ENCODE data around the gene SLIT1. TPM values are rescaled to one million over a fixed set of nuclear protein-coding genes. Genes with fewer than 3 reads are reported as not detected.

SLIT1 gene
- total RNA-seq, 1 donor from 2014 or later: 0.49 TPM

GRCh38 chr10:97222326-97222961 is 36.7 kb upstream of the SLIT1 start:
- Histone ChIP-seq H3K27ac (no peak overlapping the region), H3K36me3 (peaks cover 0 to 9% of the 10 kb centered on the region in 2 donors), H3K4me3 (no peak overlapping the region), H3K27me3 (no peaks in the 10 kb centered on the region), H3K9me3 (no peaks in the 10 kb centered on the region), H3K4me1 (no peaks in the 10 kb centered on the region)
- intact Hi-C loops (cut with DNase I): no loop called here
- no peak for DNase-seq (ENCODE audit: extremely low spot score in 2 of 2)
- no peak for TF ChIP-seq POLR2AphosphoS5 (IDR thresholded peaks at IDR 0.05; ENCODE audit: insufficient read depth in 1 of 2, low read depth in 1 of 2)
- no peak for TF ChIP-seq CTCF (IDR thresholded peaks at IDR 0.05)
- TF ChIP-seq POLR2A (IDR thresholded peaks at IDR 0.05): no peak

DNA sequence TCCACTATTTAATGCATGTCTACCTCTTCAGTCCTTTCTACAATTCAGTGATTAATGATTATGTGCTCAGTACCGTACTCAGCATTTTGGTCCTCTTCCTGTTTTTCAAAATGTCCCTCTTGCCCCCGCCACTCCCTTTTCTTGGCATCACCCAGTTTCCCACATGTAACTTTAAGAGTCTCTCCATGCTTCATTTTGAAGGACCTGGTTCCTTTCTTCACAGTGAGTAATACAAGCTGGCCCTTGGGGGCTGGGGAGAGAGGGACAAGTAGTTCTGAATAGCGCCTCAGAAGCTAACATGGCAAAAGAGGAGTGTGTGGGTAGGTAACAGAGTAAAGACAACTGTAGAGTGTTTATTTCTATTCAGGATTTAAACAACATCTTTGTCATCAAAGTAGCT is 34.6 kb upstream of the SLIT1 start:
- Histone ChIP-seq H3K9me3 (no peaks in the 10 kb centered on the region), H3K27me3 (no peaks in the 10 kb centered on the region), H3K36me3 (peaks cover 0 to 7% of the 10 kb centered on the region in 2 donors), H3K4me3 (no peak overlapping the region), H3K4me1 (no peaks in the 10 kb centered on the region), H3K27ac (no peak overlapping the region)
- TF ChIP-seq POLR2AphosphoS5 (IDR thresholded peaks at IDR 0.05; ENCODE audit: insufficient read depth in 1 of 2, low read depth in 1 of 2) (no peak), POLR2A (IDR thresholded peaks at IDR 0.05) (no peak), CTCF (IDR thresholded peaks at IDR 0.05) (no peak)
- no peak for DNase-seq (ENCODE audit: extremely low spot score in 2 of 2)
- intact Hi-C loops (cut with DNase I): no loop called here

DNA sequence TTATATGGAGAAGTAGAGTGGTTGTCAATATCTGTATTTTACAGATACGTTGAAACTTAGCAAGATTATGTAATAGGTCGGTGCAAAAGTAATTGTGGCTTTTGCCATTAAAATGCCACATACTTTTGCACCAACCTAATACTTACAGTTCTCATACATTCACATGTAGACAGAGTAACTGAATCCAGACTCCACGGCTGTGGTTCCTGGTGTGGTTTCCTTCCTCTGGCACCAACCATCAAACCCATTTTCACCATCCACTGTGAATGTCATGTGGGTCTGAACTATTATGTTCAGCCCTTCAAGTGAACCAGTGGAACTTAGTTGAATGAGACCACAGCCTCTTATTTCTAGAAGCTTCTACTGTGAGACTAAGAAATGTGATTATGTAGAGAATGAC is 31.5 kb upstream of the SLIT1 start:
- no peaks in the 10 kb centered on the region for H3K36me3 ChIP-seq
- no peaks in the 10 kb centered on the region for H3K4me1 ChIP-seq
- intact Hi-C loops (cut with DNase I): no loop called here
- H3K4me3 ChIP-seq: no peak overlapping the region
- no peaks in the 10 kb centered on the region for H3K27me3 ChIP-seq
- TF ChIP-seq CTCF (IDR thresholded peaks at IDR 0.05) (no peak), POLR2A (IDR thresholded peaks at IDR 0.05) (no peak), POLR2AphosphoS5 (IDR thresholded peaks at IDR 0.05; ENCODE audit: insufficient read depth in 1 of 2, low read depth in 1 of 2) (no peak)
- H3K9me3 ChIP-seq: no peaks in the 10 kb centered on the region
- no peak overlapping the region for H3K27ac ChIP-seq
- DNase-seq (ENCODE audit: extremely low spot score in 2 of 2): no peak

DNA sequence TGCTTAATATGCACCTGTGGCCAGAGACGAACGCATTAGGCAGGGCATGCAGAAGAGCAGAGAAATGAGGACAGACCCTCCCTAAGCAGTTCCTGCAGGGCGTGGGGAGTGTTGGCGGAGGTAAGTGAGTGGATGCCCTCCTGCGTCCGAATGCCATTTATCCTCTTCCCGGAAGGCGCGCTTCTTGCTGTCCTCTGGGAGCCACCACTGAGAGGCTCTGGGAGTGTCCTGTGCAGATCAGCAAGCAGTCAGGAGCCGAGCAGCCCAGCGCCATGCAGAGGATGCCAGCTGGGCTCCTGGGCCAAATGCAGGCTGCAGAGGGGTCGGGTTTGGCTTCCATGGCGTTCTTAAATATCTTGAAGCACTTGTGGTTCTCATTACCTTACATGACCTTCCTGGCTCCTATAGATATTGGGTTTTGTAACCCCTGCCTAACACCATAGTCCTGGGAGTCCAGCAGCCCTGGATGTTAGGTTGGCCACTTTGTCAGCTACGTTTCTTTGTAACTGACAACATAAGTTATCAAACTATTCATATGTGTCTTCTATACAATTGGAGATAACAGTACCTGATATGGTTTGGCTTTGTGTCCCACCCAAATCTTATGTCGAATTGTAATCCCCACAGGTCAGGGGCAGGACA is 30.0 kb upstream of the SLIT1 start:
- intact Hi-C loops (cut with DNase I): no loop called here
- TF ChIP-seq POLR2AphosphoS5 (IDR thresholded peaks at IDR 0.05; ENCODE audit: insufficient read depth in 1 of 2, low read depth in 1 of 2) (no peak), POLR2A (IDR thresholded peaks at IDR 0.05) (no peak), CTCF (IDR thresholded peaks at IDR 0.05) (no peak)

DNA sequence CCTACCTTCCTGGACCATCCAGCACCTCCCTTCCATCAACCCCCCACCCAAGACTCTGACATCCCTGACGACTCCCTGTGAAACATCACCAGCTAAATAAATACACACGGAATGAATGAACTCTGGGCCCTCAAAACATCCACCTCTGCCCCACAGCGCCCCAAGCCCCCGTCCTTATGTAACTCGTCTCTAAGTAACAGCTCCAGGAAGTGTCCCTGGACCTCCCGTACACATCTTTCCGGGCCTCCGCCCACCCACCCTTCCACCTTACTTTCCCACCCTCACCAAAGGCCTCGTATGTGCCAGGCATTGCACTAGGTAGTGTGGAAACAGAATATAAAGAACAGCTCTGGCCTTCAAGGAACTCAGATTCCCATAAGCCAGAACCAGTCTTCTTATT is 27.7 kb upstream of the SLIT1 start:
- TF ChIP-seq POLR2A (IDR thresholded peaks at IDR 0.05): no peak
- TF ChIP-seq POLR2AphosphoS5 (IDR thresholded peaks at IDR 0.05; ENCODE audit: insufficient read depth in 1 of 2, low read depth in 1 of 2): no peak
- no peak for TF ChIP-seq CTCF (IDR thresholded peaks at IDR 0.05)
- Histone ChIP-seq H3K36me3 (no peaks in the 10 kb centered on the region), H3K27me3 (no peaks in the 10 kb centered on the region), H3K9me3 (no peaks in the 10 kb centered on the region), H3K4me1 (no peaks in the 10 kb centered on the region), H3K27ac (no peak overlapping the region), H3K4me3 (no peak overlapping the region)
- no peak for DNase-seq (ENCODE audit: extremely low spot score in 2 of 2)
- intact Hi-C loops (cut with DNase I): no loop called here

More for the DNA sequence above, 30.0 kb upstream of the SLIT1 start:
- no peak overlapping the region for H3K27ac ChIP-seq
- no peaks in the 10 kb centered on the region for H3K4me1 ChIP-seq
- no peaks in the 10 kb centered on the region for H3K9me3 ChIP-seq
- no peaks in the 10 kb centered on the region for H3K36me3 ChIP-seq
- DNase-seq (ENCODE audit: extremely low spot score in 2 of 2): no peak
- no peak overlapping the region for H3K4me3 ChIP-seq
- no peaks in the 10 kb centered on the region for H3K27me3 ChIP-seq
